Cardiac fibroblast (primary cell): ENCODE results near the gene VWA5B2.

Source experiments
- DNase-seq, 2 donors: peaks; one replicate each; pipeline versions ENCODE4 v3.0.0 to v3.0.0-alpha.2; 2010; ENCODE audit warnings: low read depth in 2 of 2
- H3K4me3 ChIP-seq, 2 donors: replicated peaks in 1 of 2; 1 replicate in 1 of 2; 2 replicates in 1 of 2; pipeline ENCODE4 v1.5.1; 2011; ENCODE audit warnings: low read depth in 2 of 2, low read length in 2 of 2, mild to moderate bottlenecking in 2 of 2, moderate library complexity in 1 of 2
- CTCF ChIP-seq: IDR thresholded peaks from one replicate; pipeline ENCODE4 v1.5.1; 2011; ENCODE audit warnings: low read depth, mild to moderate bottlenecking, low read length, inconsistent platforms

VWA5B2 gene

GRCh38 chr3:184272269-184272668 lies 42.9 kb downstream of the VWA5B2 start:
- no peak for TF ChIP-seq CTCF
- DNase-seq = no peak
- H3K4me3 ChIP-seq = no peak overlapping the region

- no peak for TF ChIP-seq CTCF
- no peak overlapping the region for H3K4me3 ChIP-seq
- no peak for DNase-seq
Measured at GRCh38 chr3:184275381-184275701, 46.0 kb downstream of the VWA5B2 start.

- DNase-seq = peak in 1 of 2 donors; percentile 25
- no peak for TF ChIP-seq CTCF
- H3K4me3 ChIP-seq = no peak within 1 kb of the TSS
Measured at GRCh38 chr3:184275961-184276910, 46.9 kb downstream of the VWA5B2 start, which contains the start of gene ECE2. ECE2 (plus strand) TSS chr3:184276022; CDS start chr3:184276154, 132 bp downstream.

GRCh38 chr3:184277366-184277765 lies 48.0 kb downstream of the VWA5B2 start:
- DNase-seq = no peak
- no peak overlapping the region for H3K4me3 ChIP-seq
- TF ChIP-seq CTCF = no peak

- no peak for TF ChIP-seq CTCF
- peak in 1 of 2 donors; percentile 54 for DNase-seq
- H3K4me3 ChIP-seq = no peak overlapping the region
Measured at GRCh38 chr3:184282941-184283340, 53.6 kb downstream of the VWA5B2 start.

- TF ChIP-seq CTCF = no peak
- no peak for DNase-seq
- H3K4me3 ChIP-seq = no peak overlapping the region
Measured at GRCh38 chr3:184283681-184284080, 54.3 kb downstream of the VWA5B2 start.
